Activated effector memory CD4-positive, alpha-beta T cell treated with anti-CD3 and anti-CD28 coated beads, Interleukin-2, amount 50 U/mL, for 16 hours (primary cell): ENCODE measurements around the gene GIT2.
"Not testable (repeated sequence)": the region's sequence is repeated elsewhere in the genome, so short reads cannot be mapped to it uniquely, and the experiment has no call there.

Experiments used
- DNase-seq: peaks from one replicate; pipeline ENCODE4 v3.0.0-alpha.2; 2020

GIT2 gene

DNA sequence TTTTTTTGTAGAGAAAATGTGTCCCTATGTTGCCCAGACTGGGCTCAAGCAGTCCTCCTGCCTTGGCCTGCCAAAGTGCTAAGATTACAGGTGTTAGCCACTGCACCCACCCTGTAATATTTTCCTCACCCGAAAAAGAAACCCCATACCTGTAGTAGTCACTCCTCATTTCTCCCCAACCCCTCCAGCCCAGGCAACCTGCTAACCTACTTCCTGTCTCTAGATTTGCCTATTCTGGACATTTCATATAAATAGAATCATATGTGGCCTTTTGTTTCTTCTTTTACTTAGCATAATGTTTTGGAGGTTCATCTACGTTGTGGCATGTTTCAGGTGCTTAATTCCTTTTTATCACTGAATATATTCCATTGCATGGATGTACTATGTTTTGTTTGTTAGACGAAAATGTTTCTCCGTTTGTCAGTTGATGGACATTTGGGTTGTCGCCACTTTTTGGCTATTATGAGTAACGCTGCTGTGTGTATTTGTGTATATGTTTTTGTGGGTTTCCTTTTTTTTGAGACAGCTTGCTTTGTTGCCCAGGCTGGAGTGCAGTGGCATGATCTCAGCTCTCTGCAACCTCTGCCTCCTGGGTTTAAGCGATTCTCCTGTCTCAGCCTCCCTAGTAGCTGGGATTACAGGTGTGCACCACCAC, 9.3 kb upstream of the GIT2 start:
- DNase-seq = peak; percentile 69

DNA sequence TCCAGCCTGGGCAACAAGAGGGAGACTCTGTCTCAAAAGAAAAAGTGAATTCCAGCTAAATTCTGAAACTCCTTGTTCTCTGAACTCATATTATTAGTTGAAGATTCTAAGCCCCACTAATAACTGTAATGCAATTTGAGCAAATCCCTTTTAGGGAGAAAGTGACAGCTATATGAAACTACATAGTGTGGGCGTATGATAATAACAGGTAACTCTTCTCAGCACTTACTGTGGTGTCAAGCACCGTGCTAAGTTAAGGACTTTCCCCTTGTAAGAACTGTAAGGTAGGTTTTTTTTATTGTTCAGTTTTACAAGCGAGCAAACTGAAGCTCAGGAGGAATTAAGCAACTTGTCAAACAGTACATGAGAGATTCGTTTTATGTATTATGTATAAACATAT, 8.4 kb upstream of the GIT2 start:
- DNase-seq = no peak

DNA sequence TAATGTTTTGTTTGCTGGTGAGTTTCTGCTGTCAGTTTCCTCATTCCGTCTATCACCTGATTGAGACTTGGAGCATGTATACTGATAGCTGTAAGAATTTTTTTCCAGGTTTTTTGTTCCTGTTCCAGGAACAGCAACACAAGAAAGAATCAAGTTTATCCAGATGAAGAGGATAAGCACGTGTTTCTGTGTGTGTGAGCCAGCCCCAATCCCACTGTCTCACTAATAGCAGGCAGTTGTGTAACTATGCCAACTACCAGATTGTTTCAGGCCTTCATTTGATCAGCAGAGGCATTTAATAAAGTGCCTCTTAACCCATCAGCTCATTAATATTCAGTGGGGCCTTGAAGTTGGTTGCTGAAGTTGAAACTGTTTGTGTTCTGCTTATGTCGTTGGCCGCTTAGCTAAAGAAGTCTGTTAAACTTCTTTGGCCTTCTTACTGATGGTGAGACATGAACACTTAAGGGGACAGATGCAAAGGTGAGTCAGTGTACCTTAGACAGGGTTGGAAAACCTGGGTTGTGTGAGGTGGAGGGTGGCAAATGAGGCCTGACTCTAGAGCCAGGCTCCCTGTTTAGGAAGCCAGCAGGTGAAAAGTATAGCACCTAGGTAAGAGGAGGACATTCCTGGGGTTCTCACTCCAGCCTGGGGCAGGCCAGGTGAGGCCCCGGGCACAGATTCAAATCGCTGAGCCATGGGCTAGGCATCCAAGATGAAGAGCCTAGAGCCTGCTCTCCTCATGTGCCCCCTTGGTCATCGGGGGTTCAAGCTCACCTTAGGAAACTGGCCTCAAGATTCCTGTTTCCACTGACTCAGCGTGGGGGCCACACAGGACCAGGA, 6.7 kb upstream of the GIT2 start:
- no peak for DNase-seq

DNA sequence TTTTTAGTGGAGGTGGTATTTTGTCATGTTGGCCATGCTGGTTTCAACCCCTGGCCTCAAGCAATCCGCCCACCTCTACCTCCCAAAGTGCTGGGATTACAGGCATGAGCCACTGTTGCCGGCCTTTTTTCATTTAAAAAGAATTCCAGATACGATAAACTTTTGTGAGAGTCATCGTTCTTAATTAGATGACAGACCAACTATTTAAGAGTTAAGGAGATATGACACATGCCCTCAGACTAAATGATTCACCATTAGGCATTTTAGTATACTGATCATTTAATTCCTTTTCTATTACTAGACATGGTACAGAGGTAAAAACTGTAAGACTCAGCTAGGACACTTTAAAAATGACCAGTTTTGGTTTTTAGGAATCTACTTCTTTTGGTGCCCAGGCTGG, 5.4 kb upstream of the GIT2 start:
- DNase-seq = no peak

DNA sequence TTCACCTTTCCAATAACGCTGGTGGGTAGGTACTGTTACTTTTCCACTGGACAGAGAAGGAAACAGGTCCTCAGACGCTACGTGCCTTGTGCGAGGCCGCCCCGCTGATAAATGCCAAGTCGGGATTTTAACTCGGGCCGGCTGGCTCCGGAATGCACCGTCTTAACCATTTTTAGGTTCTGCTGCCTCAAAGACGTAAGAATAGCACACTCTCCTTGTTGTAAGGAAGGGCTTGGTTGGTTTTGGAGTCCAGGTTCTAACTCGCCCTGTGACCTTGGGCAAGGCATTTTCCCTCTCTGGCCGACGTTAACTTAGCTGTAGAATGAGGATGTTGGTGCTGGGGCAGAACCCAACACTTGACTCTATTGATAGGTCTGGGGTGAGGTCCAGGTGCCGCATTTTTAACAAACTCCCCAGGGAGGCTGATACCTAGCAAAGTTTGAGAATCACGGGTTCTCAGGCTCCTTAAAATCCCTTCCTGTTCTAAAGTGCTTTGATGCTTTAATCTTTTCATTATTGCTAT, 3.9 kb upstream of the GIT2 start:
- DNase-seq = peak; percentile 71

DNA sequence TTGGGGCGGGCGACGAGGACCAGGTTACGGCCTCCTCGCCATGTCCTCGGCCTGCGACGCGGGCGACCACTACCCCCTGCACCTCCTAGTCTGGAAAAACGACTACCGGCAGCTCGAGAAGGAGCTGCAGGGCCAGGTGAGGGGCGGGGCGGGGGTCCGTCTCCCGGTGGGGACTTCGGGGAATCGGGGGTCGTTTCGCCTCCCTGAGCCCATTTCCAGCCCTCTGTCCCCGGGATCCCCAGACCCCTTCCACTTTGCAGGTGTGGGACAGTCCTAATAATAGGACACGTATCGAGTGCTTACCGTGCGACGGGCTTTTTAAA, 3.4 kb upstream of the GIT2 start:
- DNase-seq = peak; percentile 67

DNA sequence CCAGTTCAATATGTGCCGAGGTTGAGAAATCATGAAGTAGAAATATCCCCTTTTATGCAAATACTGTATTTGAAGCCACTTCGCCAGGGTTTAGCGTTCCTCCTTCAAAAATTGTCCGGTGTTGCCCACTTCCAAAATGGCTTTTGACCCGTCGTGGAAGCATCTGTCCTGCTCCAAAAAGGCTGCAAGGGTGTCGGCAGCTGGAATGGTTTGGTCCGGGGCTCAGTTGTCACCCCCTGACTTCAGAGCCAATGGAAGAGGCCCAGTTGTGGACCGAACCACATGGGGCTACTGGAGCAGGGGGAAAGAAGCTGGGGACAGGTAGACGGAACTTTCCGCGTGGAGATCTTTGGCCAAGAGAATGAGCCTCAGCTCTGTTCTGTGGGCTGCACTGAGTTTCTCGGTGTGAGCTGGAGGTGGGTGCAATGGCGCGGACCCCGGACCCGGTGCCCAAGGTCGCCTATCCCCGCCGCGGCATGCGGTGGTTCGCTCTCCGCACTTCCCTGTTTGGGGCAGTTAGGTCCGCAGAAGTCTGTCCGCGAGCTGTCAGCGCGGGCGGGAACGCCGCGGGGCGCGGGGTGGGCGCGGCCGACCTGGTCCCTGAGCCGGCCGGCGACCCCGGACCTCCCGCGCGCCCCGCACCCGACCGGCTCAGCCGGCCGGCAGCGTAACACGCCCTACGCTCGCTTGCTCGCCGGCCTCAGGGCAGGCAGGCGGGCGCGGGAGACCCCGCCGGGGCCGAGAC, 2.9 kb upstream of the GIT2 start, which contains the start of gene ANKRD13A:
TSS of gene ANKRD13A (plus strand) at position 527 of the 745 bp plus-strand sequence. CDS start 259 bp downstream, outside the sequence.
- peak; percentile 95 for DNase-seq

DNA sequence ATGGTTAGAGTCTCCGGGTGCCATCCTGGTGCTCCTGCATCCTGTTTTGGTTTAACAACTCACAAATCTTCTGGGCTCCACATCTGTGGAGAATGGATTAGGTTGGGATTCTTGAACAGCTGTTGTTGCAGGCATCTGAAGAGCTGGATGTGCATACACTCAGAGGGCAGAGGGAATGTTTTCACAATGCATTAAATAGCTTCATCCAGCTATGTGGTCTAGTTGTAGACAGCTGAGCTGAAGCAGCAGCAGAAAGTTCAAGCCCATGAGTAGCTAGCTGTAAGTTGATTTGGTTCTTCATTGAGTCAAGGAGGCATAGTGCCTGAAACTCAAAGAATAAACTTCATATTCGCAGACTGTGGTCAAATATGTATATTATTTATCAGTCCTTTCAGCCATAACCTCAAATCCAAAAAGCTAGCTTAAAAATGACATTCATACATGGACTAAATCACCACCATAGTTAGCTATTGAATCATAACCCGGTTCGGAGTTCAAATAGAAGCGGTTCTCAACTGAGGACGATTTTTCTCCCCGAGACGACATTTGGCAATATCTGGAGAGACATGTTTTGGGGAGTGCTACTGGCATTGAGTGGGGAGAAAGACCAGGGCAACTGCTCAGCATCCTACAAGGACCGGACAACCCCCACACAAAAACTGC, 2.2 kb upstream of the GIT2 start:
- DNase-seq = no peak

DNA sequence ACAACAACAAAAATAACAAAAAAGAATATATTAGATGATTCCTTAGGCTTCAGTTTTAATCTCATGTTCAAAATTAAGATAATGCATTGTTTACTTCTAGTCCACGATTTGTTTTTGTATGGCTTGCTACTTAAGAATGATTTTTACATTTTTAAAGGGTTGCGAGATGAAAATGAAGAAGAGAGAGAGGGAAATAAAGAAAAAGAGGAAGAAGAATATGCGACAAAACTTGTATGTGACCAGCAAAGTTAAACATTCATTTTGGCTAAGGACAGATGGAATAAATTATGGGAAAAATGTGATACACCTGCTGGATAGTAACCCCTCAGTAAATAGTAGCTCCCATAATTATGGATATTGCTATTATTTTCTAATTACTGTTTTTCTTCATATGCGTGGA, 1.2 kb upstream of the GIT2 start:
- no peak for DNase-seq

DNA sequence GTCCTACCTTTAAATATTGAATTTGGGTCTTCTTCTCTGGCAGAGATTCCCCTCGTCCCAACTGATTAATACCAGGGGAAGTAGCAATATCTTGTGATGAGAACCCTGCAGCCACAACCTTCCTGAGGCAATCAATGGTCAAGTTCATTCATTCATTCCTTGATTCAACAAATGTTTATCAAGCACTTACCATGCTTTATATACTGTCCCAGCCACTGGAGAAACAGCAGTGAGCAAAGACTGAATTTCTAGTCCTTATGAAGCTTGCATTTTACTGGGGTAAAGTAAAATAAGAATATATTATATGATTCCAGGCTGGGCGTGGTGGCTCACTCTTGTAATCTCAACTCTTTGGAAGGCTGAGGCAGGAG, 300 bp upstream of the GIT2 start:
- no peak for DNase-seq

DNA sequence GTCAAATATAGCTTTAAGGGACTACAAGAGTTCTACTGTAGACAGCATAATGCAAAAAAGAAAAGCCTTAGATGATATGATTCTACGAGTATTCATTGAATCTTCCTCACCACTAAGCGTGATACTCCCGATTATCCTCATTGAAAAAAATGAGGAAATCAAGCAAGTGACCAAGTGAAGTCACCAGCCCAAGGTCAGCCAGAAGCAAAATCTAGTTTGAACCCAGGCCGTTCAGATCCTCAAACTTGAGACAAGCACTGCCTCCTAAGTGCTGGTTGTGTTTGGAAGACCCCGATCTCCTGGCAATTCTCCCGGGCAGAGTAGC, 845 bp downstream of the GIT2 start:
- DNase-seq = no peak

DNA sequence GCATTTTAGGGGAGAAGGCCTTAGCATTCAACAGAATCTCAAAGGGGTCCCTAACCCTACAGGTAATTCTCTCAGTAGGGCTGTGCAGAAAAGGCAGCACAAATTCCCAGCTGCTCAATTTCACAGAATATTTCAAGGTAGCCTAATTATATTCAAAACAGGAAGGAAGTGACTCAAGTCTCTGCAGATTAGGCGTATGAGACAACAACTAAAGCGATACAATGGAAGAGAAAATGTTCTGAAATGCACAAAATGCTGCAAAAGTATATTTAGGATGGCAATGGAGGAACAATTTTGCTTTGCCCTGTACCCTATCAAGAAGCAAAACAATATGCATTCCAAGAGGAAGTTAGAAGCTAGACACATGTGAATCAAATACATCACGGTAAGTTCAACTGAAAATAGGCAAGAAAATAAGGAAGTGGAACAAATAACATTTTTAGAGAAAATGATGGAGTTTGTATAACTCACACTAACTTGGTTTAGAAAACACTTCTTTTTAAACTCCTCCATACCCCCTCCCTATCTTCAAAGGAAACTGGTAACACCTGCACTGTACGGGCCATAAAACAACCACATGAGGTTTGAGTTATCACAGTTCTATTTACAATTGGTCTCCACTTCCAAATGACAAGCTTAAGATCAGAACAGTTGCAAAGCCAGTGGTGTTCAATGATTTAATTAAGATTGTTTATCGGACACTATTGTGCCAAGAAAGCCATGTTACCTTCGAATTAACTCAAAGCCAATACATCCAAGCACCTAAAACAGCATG, 1.6 kb downstream of the GIT2 start:
- DNase-seq = no peak

DNA sequence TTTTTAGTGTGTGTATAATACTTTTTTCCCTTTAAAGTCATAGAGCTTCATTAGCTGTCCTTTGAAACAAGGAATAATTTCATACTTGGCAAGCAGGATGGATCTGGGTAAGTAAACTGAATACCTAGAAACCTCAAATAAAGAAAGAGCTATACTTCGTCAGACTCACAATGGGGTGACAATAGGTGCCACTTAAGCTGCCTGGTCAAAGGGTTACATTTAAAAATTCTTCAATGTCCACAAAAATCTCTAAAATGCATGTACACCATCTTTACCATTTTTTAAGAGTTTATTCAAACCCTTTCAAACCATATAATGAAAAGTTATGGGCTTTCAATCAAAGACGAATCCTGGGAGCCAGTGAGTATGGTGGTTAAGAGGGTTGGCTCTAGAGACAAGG, 3.1 kb downstream of the GIT2 start:
- no peak for DNase-seq

DNA sequence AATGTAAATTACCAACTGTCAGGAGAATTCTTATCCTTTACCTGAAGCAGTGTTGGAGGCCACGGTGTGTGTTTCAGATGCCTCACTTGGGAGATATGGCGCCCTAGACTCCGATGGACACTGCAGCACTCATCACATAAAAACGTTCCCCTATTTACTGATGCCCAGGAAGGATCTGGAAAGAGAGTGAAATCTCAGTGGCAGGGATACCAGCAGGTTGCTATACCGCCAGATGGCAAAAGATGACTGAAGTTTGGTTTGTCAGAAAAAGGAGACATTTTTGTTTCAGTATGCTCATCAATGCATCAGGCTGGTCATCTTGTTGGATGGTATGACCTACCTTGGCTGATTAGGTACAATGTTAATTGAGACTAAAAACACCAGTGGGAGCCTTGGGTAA, 4.6 kb downstream of the GIT2 start:
- no peak for DNase-seq

DNA sequence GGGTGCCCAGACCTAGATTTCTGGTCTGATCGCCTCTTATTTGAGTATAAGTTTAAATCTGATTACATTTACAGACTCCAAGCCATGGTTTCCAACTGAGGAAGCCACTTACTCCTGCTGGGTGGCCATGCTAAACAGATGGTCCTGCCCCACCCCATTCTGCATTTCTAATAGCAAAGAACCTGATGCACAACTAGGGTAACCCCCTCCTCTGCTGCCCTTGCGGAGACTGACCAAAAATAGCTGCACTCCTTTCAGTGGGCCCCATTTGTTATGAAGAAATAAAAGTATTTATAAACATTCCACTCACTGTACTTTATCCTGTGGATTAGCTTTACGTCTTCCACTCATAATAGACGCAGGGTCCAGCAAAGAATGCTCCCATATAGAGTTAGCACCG, 6.8 kb downstream of the GIT2 start:
- no peak for DNase-seq

DNA sequence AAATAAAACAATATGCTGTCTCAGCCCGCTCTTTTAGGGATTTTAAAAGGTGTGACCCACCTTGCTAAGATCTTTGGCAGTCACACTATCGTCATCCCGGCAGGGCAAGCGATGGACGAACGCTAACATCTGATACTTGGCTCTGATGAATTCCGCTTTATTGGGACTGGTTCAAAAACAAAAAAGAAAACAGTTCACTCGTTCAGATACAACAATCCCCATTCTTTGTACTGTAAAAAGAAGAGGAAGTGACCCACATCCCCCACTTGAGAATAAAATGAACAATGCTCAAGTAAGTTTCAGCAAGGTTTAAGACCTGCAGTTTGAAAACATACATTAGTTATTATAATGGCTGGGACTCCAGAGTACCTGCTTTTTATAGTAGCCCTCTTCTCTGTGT, 7.3 kb downstream of the GIT2 start:
- DNase-seq = no peak

DNA sequence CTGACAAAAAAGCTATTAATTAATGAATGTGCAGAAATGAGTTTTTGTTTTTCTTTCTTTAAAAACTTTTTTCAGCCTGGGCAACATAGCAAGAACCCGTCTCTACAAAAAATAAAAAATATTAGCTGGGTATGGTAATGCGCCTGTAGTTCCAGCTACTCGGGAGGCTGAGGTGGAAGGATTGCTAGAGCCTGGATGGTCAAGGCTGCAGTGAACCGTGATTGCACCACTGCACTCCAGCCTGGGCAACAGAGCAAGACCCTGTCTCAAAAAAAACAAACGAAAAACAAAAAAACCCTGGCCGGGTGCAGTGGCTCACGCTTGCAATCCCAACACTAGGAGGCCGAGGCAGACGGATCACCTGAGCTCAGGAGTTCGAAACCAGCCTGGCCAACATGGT, 7.9 kb downstream of the GIT2 start:
- no peak for DNase-seq

DNA sequence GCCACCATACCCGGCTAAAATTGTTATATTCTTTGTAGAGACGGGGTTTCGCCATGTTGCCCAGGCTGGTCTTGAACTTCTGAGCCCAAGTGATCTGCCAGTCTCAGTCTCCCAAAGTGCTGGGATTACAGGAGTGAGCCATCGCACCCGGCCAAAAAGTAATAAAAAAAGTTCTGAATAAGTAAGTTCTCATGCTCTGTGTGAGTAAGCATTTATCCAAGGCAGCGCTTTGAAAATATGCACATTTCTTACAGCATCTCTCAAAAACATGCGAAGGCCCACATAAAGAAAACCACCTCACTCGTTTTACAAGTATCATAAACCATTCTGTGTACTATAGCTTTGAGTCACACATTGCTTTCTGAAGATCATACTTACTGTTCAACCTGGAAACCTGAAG, 8.6 kb downstream of the GIT2 start:
- DNase-seq = no peak

DNA sequence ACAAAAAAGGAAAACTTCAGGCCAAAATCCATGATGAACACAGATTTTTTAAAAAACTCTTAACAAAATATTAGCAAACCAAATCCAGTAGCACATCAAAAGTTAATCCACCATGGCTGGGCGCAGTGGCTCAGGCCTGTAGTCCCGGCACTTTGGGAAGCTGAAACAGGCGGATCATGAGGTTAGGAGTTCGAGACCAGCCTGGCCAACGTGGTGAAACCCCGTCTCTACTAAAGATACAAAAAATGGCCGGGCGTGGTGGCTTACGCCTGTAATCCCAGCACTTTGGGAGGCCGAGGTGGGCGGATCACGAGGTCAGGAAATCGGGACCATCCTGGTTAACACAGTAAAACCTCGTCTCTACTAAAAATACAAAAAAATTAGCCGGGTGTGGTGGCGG, 9.9 kb downstream of the GIT2 start:
- DNase-seq = not testable (repeated sequence)

DNA sequence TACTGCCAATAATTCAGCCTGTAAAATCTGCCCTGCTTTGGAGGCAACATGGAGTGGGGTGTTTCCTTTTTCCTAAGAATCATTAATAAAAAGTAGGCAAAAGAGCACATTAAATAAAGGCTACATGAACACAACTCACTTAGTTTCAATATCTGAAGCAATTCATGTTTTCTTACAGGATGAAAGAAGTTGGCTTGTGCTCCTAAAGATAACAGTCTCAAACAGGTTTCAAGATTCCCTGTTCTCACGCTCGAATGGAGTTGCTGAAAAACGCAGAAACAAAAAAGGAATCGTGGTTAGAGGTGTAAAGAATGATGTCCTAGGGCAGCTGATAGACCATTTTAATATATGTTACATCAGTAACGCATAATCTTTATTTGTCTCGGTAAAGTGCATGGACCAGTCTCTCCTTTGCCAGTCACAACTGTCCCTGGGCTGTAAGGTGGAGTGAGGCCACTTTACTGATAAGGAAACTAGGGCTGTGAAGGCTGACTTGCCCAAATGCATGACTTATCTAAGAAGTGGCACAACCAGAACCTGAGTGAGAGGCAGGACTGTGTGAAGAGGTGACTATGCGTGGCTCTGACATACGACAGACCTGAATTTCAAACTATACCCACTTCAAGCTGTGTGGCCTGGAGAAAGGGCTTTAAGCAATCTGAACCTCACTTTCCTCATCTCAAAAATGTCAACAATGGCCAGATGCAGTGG, 12.6 kb downstream of the GIT2 start:
- no peak for DNase-seq

DNA sequence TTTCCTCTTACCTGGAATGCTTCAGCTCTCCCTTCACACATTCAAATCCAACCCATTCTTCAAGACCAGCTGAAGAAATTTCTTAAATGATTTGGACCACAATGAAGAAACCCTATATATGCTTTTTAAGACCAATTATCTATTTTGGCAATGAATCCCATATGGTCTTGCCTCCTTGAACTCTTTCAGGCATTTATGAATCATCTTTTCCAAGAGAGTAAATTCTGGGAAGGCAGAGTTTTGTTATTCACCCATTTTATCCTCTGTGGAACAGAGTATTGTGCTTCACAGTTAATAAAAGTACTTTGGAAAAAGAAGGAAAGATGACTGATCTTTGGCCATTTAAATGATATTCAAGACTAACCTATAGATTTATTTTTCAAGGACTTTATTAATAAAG, 14.0 kb downstream of the GIT2 start:
- no peak for DNase-seq

DNA sequence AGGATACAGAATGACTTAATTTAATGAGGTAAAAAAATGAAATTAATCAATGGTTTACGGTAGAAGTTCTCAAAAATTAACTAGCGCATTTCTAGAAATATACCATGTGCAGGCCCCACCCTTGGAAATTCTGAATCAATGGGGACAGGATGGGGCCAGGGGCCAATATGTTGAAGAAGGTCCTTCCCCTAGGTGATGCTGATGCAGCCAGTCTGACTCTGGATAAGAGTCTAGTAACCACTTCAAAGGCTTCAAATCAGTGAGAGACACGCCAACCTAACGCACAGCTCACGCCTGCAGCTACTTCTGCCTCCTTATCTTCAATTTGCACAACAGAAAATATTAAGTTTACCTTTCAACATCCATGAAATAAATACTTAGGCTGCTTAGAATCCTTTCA, 14.9 kb downstream of the GIT2 start:
- peak; percentile 86 for DNase-seq
